GM18873 (cell line): ENCODE results near the gene CAMTA1.

Experiments
- ATAC-seq: cut with Tn5 transposase; IDR thresholded peaks from one replicate; pipeline ENCODE4 v1.9.1; 2021; ENCODE audit warnings: mild to moderate bottlenecking, moderate library complexity, moderate number of reproducible peaks; ENCODE audit not compliant: unreplicated experiment, low FRiP score

CAMTA1 gene

GRCh38 chr1:7048395-7048794, 263.1 kb downstream of the CAMTA1 start:
- ATAC-seq = no peak

DNA sequence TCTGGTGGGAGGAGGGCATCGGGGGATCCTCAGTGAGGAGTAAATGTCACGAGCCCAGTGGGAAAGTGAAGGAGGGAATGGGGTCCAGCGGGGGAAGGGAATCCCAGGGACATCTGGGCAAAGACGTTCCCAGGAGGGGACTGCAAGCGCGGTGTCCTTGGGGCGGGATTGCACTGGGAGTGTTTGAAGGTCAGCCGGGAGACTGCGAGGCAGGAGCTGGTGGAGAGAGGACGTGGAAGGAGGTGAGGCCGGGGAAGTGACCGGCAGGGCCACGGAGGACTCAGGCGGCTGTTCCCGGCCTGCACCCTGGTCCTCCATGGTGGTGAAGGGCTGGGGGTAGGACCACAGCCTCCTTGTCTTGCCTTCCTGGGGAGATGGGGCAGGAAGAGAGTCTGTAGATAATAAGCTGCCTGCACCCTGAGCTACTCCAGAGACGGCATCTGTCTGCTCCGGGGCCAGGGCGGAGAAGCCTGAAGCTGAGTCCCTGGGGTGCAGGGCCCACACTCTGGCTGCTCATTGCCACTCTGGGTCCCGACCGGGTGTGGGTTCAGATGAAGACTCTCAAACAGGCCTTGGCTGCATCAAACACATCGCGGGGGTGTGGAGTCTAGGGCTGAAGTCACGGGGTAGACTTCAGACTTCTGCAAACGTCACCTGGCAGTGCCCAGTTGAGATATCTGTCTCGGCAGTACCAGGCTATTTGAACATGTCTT, 264.8 kb downstream of the CAMTA1 start:
- no peak for ATAC-seq

DNA sequence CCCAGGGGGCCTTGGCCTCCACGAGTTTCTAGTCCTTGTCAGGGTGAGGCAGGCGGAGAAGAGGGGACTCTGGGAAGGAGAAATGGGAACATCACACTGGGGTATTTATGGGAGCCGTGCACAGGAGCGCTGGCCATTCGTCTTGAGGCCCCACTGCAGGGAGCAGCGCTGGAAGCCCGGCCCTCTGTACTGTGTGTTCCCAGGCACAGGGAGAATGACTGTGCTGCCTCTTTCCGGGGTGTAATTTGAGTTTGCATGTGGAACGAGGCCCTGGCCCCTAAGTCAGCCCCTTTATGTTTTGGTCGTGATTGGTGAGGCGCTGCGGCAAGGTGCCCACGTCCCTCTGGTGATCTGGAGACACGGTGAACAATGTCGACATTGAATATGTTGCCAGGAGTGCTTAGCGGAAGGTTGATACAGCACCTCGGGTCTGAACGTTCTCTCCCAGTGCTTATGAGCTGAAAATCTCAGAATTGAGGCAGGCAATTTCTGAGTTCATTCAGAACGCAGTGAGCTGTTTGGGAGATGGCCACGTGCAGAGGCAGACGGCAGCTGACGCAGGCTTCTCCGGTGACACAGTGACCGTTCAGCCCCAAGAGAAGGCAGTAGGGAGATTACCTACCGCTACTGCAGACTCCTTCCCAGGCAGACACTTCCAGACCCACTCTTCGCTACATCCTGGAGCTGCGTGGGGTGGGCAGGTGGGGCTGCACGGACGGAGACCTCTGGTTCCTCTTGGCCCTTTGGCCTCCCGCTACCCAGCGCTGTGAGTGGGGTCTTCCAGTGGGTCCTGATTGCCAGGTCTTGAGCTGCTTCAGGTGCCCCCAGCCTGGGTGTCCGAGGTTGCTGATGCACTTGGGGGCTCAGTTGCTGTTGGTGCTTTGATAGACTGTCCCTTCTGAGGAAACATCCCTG, 265.8 kb downstream of the CAMTA1 start:
- no peak for ATAC-seq

DNA sequence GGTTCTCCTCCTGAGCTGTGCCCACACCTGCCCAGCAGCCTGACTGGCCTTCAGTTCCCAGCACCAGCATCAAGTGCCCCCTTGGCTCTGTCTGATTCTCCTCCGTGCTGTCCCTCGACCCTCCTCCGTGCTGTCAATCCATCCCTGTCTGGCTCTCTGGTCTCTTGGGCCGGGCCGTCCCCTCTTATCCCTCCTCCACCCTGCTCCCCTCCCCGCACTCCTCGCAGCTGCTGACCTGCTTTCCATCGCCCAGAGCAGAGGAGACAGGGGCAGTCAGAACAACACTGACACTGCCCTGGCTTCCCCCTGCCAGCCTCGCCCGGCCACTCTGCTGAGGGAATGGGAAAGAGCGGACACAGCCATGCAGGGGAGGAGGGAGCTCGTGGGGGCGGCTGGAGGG, 267.4 kb downstream of the CAMTA1 start:
- no peak for ATAC-seq

DNA sequence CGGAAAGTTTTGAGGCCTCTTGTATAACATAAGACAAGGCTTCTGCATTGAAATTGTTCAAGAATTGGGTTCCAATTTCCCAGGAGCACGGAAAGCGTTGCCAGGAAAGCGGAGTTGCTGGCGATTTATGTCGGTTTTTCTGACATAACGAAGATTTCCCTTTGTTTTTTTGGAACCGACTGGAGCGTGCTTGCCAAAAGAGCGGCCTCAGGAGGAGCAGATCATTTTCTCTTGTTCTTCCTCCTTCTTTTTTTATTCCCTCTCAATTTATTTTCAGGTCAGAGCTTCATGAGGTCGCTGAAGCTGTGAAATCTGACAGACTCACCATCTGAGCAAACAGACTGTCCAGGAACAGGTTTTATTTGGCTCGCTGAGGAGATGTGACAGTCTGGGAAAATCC, 275.5 kb downstream of the CAMTA1 start:
- no peak for ATAC-seq

GRCh38 chr1:7062346-7063061, 277.2 kb downstream of the CAMTA1 start:
- ATAC-seq = no peak

DNA sequence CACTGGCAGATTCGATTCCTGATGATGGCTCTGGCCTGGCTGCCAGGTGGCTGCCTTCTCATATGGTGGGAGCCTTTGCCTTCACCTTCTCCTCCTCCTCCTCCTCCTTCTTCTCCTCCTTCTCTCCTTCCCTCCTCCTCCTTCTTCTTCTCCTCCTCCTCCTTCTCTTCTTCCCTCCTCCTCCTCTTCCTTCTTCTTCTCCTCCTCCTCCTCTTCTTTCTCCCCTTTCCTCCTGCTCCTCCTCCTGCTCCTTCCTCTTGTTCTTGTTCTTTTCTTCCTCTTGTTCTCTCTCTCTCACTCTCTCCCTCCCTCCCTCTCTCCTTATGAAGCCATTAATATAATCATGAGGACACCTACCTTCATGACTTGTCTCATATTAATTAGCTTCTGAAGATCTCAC, 278.7 kb downstream of the CAMTA1 start:
- no peak for ATAC-seq

DNA sequence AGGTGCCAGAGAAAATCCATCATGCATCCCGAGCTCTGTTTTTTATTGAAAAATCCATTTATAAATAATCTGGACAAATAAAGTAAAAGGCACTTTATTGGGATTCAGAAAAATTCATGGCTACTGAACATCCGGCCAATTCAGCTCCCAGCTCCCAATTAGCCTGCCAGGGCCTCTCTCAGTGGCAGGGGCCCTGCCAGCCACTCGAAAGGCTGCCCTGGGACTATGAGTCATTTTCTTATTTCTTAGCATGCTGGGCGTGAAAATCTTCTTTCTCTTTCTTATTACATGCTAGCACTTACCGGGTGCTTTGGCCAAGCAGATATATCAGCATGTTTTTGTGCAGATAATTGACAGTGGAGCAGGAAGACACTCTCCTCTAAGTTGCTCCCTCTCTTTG, 283.3 kb downstream of the CAMTA1 start:
- no peak for ATAC-seq

GRCh38 chr1:7069931-7070330, 284.7 kb downstream of the CAMTA1 start:
- no peak for ATAC-seq

DNA sequence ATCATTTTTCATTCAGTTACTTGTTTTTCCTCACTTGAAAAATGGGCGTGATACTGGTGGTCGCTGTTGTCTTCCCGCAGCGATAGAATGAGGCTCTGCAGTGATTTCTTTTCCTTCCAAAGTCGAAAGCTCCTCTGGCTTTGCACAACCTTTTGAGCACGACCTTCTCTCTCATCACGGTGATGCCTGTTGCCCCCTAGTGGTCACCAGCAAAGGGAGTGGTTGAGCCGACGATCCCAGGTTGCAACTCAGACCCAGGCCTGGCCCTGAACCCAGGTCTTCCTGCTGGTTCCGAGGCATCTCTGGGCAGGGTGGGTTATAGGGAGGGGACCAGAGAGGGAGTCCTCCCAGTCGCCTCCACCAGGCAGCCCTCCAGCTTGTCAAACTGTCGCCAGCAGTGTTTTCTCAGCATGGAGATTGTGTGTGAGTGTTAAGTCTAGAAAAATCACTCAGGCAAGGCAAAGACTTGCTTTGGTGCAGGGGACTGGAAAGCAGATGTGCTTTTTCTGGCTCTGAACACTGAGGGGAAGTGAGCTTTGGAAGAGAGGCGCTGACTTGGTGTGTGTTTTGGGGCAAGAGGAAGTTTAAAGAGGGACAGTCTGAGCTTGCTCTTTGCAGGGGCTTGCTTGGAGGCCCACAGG, 285.3 kb downstream of the CAMTA1 start:
- no peak for ATAC-seq

GRCh38 chr1:7076117-7076516, 290.9 kb downstream of the CAMTA1 start:
- no peak for ATAC-seq

GRCh38 chr1:7076572-7076971, 291.3 kb downstream of the CAMTA1 start:
- ATAC-seq = no peak

DNA sequence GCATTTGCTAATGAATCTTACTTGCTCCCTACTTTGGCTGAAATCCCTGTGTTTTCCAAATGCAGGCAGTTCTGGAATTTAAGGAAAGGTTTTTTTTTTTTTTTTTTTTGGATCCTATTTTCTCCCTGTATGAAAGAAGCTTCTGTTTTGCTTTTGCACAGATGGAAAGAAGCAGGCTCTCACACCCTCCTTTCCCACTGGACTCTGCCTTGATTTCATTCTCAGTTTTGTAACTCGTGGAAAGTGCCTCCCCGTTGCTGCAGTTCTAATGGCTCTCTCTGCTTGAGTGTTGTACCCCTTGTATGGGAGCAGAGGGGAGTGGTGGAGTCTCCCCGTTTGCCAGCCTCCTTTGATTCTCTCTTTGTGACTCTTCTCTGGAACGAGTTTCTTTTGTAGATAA, 291.9 kb downstream of the CAMTA1 start:
- no peak for ATAC-seq

GRCh38 chr1:7077970-7078369, 292.7 kb downstream of the CAMTA1 start:
- no peak for ATAC-seq

- ATAC-seq = no peak
Observed at GRCh38 chr1:7079637-7080036, 294.4 kb downstream of the CAMTA1 start.

DNA sequence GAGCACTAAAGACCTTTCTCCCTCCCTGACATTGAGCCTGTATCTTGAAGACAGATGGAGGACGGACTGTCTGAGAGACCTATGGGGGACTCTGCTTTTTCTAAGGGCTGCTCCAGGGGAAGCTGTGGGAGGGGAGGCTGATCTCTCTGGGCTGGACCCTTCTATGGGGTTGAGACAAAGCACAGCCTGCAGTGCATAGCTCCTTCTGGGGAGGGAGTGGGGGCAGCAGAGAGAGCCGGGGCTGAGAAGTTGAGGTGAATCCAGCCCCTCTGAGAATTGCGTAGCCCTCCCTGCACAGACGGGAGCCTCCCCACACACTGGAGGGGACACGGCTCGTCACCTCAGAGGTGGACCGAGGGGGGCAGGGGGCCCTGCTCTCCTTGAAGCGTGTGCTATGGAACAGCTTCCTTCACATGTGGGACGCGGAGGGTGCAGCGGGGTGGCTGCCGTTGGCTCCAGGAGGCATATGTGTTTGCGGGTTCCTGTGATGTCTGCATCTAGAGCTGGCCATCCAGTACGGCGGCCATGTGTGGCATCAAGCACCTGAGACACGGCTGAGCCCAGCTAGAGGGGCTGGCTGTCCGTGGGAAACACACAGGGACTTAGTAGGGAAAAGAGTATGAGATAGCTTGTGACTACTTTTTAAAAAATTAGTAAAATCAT, 299.1 kb downstream of the CAMTA1 start:
- no peak for ATAC-seq

- no peak for ATAC-seq
Observed at GRCh38 chr1:7085521-7085920, 300.3 kb downstream of the CAMTA1 start.

- no peak for ATAC-seq
Observed at GRCh38 chr1:7086106-7086505, 300.9 kb downstream of the CAMTA1 start.

DNA sequence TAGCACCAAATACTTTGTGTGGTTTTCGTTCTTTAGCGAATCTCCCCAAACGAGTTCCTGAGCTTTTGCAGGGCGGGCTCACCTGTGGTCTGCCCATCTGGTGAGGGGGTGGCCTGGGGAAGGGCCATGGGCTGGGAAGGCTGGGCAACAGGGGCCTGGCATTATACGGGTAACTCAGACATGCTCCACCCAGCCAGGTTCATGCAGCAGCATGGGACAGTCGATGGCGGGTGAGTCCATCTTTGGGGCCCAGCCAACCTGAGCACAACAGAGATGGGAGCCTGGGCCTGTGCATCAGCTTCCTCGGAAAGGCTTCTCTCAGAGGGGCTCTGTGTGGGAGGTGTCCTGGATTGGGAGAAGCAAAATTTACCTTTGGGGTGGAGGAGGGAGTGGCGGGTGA, 302.6 kb downstream of the CAMTA1 start:
- no peak for ATAC-seq

DNA sequence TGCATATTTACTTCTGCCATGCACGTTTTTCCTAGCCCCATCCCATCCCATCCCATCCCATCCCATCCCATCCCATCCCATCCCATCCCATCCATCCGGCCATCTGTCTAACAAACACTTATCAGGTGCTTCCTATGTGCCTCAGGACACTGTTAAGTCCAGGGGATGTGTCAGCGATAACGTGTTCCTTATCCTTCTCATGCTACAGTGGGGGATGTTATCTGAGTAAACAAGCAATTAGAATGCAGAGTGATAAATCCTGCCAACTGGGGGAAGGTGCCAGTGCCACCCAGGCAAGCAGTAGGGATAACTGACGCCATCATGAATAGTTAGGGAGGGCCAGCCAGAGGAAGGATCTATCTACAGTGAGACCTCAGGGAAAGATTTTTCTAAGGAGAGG, 304.2 kb downstream of the CAMTA1 start:
- ATAC-seq = no peak
